HG02610 (cell line): Measurements from ENCODE around the gene FAAH.

Experiments
- ATAC-seq: cut with Tn5 transposase; IDR thresholded peaks from one replicate; pipeline ENCODE4 v1.9.1; 2021; ENCODE audit warnings: mild to moderate bottlenecking, moderate library complexity; ENCODE audit not compliant: unreplicated experiment

FAAH gene

DNA sequence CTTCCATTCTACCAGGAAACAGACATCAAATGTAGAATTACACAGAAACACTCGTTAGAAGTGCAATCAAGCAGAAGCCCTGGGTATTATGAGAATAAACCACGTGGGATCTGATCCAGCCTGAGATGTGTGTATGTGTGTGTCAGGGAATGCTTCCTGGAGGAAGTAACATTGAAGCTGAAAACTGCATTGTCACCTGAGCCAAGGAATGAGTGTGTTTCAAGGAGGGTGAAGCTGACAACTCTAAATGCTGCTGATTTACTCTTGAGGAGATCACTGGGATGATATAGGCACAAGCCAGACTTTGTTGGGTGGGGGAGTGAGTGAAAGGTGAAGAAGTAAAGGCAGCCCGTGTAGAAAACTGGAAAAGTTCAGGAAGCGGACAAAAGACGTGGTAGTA is 27.6 kb downstream of the FAAH start:
- ATAC-seq: no peak

DNA sequence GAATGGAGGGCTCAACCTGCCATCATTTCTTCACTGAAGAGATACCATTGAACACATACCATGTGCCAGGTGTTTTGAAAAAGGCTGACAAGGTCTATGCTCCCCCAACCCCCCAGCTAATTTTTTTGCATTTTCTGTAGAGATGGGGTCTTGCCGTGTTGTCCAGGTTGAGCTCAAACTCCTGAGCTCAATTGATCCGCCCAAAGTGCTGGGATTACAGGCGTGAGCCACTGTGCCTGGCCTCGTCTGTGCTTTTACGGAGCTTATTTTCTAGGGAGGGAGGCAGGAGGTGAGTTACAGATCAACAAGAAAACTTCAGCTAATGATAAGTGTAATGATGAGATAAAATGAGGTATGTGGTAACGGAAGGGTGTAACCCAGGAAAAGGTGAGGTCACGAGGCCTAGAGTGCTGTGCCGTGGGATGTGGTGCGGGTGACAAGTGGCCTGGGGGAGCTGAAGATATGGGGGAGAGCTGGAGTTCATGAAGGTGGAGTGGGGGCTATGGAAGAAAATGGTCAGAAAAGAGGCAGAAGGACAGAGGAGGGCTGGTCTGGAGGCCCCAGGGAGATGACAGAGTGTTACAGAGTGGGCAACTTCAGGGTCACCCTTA is 28.2 kb downstream of the FAAH start:
- no peak for ATAC-seq

DNA sequence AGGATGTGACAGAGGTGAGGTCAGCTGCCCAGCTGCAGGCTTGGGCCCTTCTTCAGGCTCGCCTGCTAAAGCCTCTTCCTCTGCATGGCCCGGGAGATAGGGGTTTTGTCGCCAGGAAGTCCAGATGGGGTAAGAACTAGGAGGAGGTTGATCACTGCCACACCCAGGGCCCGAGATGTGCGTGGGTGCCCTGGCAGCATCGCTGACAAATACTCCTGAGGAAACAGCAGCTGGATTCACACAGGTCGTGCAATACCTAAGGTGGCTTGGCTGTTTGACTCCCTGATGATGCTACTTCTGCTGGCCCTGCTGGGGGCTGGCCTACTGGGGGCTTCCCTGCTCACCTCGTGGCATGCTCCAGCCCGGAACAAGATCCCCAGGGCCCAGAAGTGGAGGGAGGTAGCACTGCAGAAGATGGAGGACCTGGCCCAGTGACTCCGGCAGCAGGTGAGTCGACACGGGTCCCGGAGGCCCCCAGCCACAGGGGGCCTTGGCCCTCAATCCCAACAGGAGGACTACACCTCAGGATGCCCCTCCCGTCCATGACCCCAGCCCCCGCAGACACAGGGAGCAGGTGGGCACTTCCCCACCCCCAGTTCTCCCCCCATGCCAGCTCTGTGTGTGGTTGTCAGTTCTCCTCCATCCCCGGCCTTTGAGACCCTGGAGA is 29.6 kb downstream of the FAAH start:
- ATAC-seq: no peak

DNA sequence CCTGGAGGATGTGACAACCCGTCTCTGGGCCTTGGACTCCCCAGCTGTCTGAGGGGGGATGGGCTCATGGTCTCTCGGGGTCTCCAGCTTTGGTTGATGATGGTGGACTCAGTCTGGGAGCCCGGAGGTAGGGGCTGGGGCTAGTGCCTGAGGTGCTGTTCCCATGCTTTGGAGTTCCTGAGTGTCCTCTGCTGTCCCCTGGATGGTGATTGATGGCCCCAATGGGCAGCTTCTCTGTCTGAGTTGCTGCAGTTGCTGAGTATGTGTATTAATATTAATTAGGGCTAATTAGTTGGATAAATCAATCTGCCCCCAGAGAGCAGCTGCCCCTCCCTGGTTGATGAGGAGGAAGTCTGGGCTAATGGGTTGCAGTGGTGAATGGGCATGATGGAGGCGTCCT is 30.6 kb downstream of the FAAH start:
- no peak for ATAC-seq

- no peak for ATAC-seq
Observed at GRCh38 chr1:46425726-46426125, 31.6 kb downstream of the FAAH start.

- ATAC-seq: no peak
Observed at GRCh38 chr1:46427541-46427940, 33.4 kb downstream of the FAAH start.

GRCh38 chr1:46429436-46429835 is 35.3 kb downstream of the FAAH start:
- ATAC-seq: no peak

GRCh38 chr1:46431695-46432094 is 37.6 kb downstream of the FAAH start:
- ATAC-seq: no peak

- no peak for ATAC-seq
Observed at GRCh38 chr1:46432781-46433327, 38.7 kb downstream of the FAAH start.

DNA sequence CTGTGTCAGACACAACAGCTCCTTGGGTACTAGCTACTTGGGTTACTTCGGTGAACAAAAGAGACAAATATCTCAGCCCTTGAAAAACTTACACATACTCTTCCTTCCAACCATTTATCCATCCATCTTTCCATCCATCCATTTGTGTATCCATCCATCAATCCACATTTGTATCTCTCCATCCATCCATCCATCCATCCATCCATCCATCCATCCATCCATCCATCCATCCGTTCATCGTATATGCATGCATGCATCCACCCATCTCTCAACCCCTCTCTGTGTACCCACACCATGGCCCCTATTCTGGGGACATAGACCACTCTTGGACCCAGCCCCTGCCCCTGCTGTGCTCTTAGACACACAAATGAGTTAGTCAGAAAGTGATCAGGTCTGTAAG is 40.2 kb downstream of the FAAH start:
- ATAC-seq: no peak

DNA sequence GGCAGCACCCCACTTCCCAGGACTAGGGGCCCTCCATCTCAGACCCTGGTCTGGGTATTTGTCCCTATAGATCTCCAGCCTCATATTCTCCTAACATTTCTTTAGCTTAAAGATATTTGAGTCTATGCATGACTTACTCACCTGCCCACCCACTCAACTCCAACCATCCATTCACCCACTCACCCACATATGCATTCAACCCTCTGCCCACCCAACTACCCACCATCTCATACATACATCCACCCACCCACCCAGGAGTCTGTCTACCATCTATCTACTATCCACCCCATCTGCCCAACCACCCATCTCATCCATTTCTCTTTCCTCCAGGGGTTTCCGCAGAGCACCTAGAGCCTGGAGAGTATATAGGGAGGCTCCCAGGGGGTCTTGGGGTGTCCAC is 42.7 kb downstream of the FAAH start:
- ATAC-seq: no peak

- no peak for ATAC-seq
Observed at GRCh38 chr1:46437723-46438122, 43.6 kb downstream of the FAAH start.

DNA sequence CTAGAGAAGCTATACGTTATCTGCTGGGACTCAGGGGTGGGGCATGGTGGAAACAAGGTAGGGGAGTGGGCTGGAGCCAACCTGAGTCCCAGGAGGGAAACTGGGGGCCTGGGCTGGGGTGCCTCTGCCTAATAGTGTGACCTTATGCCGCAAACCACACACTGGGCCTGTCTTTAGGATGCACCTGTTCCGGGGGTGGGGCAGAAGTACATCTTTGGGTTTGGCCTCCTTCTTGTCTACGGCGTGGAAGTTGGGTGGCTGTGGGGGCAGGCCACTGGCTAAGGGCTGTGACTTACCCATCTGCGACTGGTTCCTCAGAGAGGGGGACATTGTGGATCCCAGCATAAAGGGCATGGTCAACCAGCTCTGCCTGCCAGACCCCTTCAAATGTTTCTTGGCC is 44.2 kb downstream of the FAAH start:
- no peak for ATAC-seq

DNA sequence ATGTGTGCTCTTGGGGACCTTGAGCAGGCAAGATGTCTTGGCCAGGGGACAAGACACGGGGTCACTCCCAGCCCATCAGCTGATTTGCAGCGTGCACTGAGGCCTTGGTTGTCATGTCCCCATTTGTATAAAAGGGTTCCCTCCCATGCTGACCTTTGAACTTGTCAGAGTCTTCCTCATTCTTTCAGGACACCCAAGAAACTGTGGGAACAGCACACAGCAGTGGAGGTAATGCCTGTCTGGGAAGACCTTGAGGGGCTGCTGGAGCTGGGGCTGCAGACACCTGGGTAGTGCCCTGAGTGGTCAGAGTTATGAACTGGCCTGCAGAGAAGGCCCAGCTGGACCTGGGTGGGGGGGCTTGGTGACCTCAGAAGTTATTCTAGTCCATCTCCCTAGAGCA is 46.4 kb downstream of the FAAH start:
- ATAC-seq: no peak

DNA sequence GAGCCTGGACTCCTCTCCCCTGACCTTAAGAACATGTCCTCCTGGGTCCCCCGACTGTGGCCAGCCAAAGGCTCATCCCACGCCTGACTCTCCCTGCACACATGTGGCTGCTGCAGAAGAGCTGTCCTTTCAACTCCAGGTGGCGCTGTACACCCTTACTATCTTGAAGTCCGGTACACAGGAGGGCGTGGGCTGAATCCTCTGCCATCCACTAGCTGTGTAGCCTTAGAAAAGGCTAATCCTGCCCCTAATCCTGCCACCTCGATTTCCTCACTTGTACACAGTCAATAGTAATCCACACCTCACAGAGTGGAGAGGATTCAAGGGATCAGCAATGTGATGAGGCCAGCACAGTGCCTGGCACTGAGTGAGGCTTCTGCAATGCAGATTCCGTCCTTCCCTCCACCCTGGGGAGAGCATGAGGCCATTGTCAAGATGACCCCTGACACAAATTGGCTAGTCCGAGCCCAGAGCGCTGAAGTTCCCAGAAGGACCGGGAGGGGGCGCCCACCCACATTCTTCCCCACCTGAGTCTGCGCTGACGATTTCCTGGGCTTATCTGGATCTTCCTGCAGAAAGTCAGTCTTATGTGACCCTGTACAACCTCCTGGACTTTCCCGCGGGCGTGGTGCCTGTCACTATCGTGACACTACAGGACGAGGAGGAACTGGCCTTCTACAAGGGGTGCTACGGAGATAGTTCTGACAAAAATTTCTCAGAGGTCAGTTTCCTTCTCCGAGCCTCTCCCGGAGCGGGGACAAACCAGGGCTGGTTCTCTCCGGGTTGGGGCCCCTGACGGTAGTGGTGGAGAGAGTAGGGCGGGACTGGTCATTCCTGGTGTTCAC is 48.4 kb downstream of the FAAH start:
- peak; percentile 78 for ATAC-seq

DNA sequence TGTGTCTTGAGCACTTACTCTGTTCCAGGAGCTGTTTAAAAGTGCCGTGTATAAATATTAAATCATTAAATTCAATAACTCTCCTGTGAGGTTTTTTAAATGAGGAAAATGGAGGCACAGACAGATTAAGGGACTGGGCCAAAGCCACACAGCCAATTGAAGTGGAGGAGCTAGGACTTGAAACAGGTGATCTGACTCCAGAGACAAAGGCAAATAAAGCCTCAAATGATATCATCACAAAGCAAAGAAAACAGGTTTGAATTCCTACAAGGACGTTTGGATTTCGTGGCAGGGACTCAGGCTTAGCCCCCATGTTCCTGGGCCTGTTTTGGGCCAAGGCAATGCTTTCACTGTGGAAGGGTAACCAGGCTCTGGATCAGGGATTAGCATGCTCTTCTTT is 50.3 kb downstream of the FAAH start:
- no peak for ATAC-seq

GRCh38 chr1:46445773-46446256 is 51.7 kb downstream of the FAAH start:
- ATAC-seq: no peak

GRCh38 chr1:46446646-46447498 is 52.8 kb downstream of the FAAH start:
- no peak for ATAC-seq

DNA sequence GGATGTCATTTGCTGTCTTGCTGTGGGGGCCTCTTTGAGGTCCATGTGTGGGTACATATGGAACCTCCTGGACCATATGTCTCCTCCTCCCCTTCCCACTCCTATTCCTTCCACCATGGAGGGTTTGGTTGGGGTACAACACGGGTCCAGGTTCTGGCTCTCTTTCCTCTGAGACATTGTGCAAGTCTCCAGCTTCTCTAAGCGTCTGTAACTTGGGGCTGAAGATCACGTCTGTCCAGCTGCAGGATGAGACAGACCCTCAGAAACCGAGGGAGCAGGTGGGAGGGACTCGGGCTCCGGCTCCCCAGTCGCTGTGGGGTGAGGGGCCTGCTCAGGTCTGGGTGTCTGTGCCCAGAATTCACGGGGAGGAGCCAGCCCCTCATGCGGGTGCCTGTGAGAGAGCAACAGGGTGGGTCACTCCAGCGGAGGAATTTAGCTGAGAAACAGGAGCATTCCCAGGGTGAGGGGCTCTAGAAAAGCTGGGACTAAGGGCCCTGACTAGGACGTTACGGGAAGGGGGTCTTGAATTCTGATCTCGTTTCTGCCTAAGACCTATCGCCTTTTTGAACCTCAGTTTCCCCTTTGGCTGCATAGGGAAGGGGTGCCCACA is 53.5 kb downstream of the FAAH start:
- no peak for ATAC-seq
